ENCODE results near the gene CPB2.
A peak's percentile ranks its signal among the peaks of the same experiment; 100 is the strongest.

CPB2 gene

GRCh38 chr13:46094478-46094877, 10.4 kb downstream of the CPB2 start:
- no peak for DNase-seq

- DNase-seq = no peak
Observed at GRCh38 chr13:46088821-46089562, 15.8 kb downstream of the CPB2 start.

- no peak for DNase-seq
Observed at GRCh38 chr13:46087481-46087880, 17.4 kb downstream of the CPB2 start.

- DNase-seq = no peak
Observed at GRCh38 chr13:46086985-46087384, 17.8 kb downstream of the CPB2 start.

- DNase-seq = no peak
Observed at GRCh38 chr13:46086421-46086922, 18.4 kb downstream of the CPB2 start.

- no peak for DNase-seq
Observed at GRCh38 chr13:46085737-46086136, 19.1 kb downstream of the CPB2 start.

GRCh38 chr13:46082324-46082723, 22.5 kb downstream of the CPB2 start:
- DNase-seq = no peak

GRCh38 chr13:46079770-46080169, 25.1 kb downstream of the CPB2 start:
- DNase-seq = no peak

GRCh38 chr13:46077265-46077664, 27.6 kb downstream of the CPB2 start:
- no peak for DNase-seq

GRCh38 chr13:46076827-46077226, 28.0 kb downstream of the CPB2 start:
- DNase-seq = no peak

GRCh38 chr13:46075811-46076210, 29.0 kb downstream of the CPB2 start:
- DNase-seq = no peak

GRCh38 chr13:46071590-46072249, 33.1 kb downstream of the CPB2 start:
- DNase-seq = no peak

- no peak for DNase-seq
Observed at GRCh38 chr13:46063292-46063691, 41.5 kb downstream of the CPB2 start.

- DNase-seq = no peak
Observed at GRCh38 chr13:46062185-46062584, 42.6 kb downstream of the CPB2 start.

GRCh38 chr13:46059405-46059804, 45.4 kb downstream of the CPB2 start:
- no peak for DNase-seq

GRCh38 chr13:46058268-46058667, 46.6 kb downstream of the CPB2 start:
- no peak for DNase-seq

- DNase-seq = no peak
Observed at GRCh38 chr13:46057256-46058015, 47.4 kb downstream of the CPB2 start.

GRCh38 chr13:46053162-46054012, 51.4 kb downstream of the CPB2 start:
- DNase-seq = no peak

- peak; percentile 98 for DNase-seq
Observed at GRCh38 chr13:46052319-46053161, 52.3 kb downstream of the CPB2 start, which contains the start of gene ZC3H13. Gene ZC3H13, minus strand, starts transcription at chr13:46052746. Its CDS starts 7,239 bp downstream, at chr13:46045507.

- DNase-seq = no peak
Observed at GRCh38 chr13:46051968-46052318, 52.9 kb downstream of the CPB2 start.

- no peak for DNase-seq
Observed at GRCh38 chr13:46050771-46051170, 54.1 kb downstream of the CPB2 start.

GRCh38 chr13:46045424-46045823, 59.4 kb downstream of the CPB2 start:
- DNase-seq = no peak

Data from eye (tissue), 1 donor.